HG03280 (cell line): Measurements from ENCODE around the gene CDHR2.
A peak's percentile ranks its signal among the peaks of the same experiment; 100 is the strongest.

Source experiments
- ATAC-seq: cut with Tn5 transposase; IDR thresholded peaks from one replicate; pipeline ENCODE4 v1.9.1; 2021; ENCODE audit warnings: mild to moderate bottlenecking, moderate library complexity; ENCODE audit not compliant: unreplicated experiment

CDHR2 gene

DNA sequence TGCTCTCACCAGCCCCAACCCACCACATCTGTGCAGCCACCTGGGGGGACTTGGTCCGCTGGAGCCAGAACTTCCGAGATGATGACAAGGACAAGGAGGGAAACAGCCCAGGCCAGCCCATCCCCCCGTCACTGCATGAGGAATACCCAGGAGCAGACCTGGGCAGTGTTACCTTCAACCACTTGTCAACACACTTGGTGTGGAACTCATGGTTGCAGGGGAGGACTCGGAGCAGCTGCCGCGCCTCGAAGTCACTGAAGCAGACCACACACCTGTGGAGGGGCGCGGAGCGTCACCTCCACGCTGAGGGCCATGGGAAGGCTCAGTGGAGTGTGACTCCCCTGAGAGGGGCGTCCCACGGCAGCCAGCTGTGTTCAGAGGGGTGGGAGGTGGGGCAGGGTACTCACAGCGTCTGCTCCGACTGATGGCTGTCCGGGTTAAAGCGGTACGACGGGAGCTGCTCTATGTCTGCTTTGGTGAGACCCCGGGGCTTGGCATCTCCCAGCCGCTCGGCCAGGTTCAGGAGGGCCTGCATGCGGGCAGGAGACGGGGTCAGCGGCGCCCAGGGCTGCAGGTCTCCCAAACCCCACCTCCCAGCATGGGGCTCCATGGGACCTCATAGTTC lies 19.9 kb upstream of the CDHR2 start:
- ATAC-seq, result no peak

DNA sequence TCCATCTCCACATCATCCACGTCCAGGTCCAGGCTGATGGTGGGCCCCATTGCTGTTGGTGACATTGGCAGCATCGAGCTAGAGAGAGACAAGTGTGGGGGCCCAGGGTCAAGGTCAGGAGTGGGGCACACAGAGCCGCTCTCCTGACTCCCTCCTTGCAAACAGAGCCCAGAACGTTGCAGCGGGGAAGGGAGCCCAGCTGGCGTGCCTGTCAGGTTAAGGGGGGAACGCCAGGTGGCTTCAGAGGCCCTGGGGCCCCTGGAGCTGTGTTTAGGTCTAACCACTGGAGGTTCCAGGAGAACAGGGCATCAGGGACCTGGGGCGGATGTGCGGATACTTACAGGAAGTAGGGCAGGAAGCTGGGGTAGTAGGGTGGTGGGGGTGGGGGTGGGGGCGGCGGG lies 19.4 kb upstream of the CDHR2 start:
- no peak for ATAC-seq

DNA sequence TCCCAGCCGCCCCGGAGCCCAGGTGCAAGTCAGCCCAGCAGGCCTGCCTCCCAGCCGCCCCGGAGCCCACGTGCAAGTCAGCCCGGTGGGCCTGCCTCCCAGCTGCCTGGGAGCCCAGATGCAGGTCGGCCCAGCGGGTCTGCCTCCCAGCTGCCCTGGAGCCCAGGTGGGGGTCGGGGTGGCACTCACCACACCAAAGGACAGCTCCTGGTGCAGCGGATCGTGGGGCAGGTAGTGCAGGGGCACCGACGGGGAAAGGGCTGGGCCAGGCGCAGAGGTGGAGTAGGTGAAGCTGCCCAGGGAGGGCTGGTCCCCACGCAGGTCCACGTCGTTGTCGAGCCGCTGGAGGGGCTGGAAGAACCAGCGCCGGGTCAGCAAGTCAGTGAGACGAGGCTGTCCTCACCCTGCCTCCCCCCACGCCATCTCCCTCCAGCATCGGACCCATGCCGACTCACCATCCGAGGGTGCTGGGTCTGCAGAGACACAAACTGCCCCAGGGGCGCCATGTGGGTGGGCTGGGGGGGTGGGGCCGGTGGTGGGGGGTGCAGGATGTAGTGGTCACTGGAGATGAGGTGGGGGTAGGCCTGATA lies 18.7 kb upstream of the CDHR2 start:
- ATAC-seq, result no peak

DNA sequence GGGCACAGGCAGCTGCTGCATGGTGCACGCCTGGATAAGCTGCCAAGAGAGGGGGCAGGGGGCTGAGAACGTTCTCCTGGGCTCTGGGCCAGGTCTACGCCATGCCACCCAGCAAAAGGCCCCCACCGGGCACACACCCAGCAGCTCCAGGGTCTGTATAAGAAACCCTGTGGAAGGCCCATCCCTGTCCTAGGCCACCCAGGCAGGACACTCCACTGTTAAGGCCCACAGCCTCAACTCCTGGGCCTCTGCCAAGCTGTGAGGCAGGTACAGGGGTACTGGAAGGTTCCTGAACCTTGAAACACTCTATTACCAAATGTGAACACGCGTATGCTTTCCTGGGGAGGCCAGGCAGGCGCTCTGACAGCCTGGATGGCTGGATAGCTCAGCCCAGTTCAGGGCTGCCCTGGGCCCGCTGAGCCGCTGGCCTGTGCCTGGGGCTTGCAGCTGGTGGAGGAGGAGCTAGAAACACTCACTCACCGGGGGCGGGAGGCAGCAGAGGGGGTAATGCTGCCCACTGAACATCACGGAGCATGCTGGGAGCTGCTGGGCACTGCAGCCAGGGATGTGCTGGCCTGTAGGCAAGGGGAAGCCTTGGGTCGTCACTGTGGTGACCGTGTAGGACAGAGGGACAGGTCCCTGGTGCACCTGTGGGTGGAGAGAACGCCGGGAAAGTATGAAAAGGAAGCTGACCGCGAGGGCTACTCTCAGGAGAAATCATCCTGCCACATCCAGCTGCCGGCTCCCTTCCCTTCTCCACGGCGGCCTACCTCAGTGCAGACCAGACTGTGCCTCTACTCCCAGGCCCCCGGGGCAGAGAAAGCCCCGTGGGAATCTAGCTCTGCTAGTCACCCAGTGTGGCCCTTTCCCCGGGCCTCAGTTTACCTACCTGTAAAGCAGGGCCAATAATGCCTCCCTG lies 17.9 kb upstream of the CDHR2 start:
- no peak for ATAC-seq

DNA sequence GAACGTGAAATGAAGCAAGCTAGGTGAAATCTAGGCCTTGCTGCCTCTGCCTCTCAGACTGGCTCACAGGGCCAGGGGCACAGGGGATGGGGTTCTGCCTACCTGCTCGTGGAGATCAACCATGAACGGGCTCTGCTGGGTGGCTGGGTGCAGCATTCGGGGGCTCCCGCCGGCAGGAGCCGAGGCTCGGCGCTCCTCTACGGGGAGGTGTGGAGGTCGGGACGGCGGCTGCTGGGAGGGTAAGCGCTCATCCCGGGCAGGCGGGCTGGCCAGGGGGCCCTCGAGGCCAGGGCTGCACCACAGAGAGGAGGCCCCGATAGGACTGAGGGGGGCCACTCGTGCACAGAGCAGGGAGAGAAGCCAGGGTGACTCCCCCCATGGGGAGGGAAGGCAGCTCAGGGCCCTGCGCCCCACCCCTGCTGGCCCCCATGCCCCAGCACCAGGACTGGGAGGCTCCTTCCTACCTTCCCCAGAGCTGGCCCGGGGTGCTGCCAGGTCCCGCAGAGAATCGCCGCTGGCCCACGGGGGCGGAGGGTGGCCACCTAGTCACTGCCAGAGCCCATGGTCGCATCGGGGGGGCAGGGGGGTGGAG lies 17.1 kb upstream of the CDHR2 start:
- ATAC-seq, result no peak

DNA sequence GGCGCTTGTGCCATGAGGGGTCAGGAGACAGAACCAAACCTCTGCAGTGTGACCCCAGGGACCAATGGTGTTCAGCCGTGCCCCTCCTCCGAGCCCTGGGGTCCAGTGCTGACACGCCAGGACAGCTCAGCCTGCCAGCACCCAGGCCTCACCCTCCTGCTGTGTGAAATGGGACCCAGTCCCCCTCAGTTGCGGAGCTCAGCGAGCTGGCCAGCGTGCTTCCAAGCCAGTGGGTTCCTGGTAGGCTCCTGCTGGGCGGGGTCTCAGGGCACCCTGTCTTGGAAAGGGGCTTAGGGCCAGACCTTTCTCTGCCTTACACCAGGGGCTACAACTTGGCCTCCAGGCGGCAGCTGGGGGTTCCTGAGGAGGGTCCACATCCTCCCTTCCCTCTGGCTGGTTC lies 16.3 kb upstream of the CDHR2 start:
- ATAC-seq, result no peak

DNA sequence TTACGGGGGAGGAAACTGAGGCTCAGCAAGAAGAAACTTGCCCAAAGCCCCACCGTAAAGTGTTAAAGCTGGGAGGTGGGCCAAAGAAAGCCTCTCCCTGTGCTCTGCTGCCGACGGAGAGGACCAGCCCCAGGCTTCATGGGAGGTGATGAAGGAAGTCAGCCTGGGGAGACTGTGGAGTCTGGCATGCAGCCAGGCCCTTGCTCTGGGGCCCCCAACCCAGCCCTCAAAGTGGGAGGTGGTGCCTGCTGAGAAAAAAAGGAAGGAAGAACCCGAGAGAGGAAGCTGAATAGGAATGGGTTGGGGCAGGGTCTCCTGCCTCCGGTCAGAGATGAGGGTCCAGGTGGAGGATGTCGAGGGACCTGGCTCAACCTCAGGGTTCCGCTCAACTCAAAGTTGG lies 15.8 kb upstream of the CDHR2 start:
- no peak for ATAC-seq

DNA sequence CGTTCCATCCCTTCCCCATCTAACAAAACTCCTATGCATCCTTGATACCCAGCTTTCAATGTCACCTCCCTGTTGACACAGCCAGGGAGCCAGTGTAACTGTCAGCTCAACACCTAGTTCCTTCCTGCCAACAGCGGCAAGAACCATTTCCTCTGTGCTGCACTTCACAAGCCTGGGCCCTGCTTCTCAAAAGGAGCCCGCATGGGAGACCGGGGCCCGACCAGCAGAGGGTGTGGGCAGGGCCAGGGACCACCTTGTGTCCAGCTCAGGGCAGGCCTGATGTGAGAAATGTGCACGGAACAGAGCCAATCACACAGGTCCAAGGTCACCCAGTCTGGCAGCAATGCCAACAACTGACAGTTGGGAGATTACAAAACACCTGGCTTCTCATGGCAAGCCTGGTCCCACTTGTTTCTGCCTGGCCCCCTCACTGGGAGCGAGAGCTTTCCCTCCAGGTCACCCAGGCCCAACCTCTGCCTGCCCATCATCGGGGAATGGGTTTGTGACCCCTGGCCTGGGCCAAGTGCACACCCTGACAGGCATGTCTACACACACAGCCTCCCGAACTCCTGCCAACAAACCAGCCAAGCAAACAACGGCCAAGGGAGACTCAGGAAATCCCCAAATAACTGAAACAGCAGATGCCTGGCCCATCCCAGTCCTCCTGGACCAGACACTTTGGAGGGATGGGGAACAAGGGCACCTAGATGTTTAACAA lies 15.1 kb upstream of the CDHR2 start:
- no peak for ATAC-seq

DNA sequence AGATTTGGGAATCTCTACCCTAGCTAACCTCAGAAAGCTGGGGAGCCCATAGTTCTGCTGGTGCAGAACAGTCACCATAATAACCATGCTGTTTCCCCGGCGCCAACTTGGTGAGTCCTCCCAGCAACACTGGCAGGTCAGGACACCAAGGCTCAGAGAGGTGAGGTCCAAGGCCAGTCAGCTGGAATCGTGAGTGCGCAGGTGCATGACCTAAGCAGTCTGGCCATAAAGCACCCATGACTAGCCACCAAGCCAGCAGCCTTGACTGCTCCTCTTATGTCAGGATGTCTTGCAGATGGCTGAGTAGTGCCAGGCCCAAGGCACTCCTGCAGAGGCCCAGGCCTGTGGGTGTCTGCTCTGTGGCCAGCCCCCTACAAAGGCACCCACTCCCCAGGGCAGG lies 14.5 kb upstream of the CDHR2 start:
- no peak for ATAC-seq

DNA sequence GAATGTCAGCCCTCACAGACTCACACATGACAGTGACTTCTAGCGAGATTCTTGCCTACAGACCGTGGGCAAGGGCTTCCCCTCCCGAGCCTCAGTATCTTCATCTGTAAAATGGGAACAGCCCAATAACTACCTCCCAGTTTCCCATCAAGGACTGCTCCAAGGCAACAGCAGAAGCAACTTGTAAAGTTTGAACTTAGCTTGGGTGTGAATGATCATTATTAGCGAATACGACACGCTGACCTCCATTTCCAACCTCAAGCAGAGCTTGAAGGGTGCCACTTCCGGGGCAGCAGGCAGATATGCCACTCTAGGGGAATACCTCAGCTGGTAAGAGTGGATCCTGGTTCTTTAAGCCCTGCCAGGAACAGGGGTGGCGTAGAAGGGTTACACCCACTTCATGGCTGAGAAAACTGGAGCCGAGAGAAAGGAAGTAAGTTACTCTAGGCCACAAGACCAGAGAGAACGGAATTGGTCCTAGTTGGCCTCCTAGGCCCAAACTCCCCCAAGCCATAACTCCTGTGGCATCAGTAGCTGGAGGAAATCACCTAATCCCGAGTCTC lies 14.0 kb upstream of the CDHR2 start:
- ATAC-seq, result no peak

DNA sequence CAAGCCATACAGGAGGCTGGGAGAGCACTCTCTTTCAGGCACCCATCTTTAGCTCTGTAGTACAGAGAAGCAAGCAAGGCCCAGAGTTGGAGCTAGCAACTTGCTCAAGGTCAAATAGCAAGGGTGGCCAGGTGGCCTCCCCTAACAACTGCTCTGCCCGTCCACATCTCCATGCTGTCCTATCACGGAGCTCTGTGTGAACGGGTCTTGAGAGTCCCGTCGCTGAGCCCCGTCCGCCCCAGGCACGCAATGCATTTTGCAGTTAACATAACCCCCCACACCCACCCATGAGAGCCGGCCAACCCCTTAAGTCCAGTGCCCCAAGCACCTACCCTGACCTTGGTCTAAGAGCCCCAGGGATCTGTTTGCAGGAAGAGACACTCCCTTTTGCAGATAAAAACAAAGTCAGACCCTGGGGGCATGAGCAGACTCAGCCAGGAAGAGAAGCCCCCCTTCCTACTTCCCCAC lies 13.4 kb upstream of the CDHR2 start:
- no peak for ATAC-seq

DNA sequence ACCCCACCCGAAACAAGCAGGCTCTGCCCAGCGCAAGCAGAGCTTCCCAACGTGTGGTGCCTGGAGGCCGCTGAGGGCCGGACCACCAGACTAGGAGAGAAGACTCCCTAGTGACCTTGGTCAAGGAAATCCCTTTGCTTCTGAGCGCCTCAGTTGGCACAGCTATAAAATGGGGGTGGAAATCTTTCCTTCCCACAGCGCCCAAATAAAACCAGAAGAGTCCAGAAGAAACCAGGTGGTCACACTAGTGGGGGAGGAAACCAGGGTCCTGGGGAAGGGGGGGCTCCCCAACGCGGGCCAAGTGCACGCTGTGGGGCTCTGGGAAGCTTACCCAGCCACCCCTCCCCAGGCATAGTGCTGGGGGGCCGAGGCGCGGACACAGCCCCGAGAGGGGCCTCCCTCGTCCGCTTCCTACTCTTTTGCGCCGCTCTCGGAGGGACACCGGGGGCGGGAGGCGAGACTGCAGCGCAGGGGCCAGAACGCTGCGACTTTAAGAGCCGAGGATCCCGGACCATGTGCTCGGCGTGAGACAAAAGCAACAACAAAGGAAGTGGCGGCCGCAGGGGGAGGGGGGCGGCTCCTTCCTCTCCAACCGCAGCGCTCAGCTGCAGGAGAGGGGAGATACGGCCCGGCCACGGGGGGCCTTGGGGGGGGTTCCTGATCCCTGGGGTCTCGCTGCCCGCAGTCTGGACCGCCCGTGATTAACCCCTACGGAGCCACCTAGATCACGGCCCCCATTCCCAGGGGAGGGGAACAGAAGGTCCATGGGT lies 12.8 kb upstream of the CDHR2 start:
- ATAC-seq, result peak; percentile 22

DNA sequence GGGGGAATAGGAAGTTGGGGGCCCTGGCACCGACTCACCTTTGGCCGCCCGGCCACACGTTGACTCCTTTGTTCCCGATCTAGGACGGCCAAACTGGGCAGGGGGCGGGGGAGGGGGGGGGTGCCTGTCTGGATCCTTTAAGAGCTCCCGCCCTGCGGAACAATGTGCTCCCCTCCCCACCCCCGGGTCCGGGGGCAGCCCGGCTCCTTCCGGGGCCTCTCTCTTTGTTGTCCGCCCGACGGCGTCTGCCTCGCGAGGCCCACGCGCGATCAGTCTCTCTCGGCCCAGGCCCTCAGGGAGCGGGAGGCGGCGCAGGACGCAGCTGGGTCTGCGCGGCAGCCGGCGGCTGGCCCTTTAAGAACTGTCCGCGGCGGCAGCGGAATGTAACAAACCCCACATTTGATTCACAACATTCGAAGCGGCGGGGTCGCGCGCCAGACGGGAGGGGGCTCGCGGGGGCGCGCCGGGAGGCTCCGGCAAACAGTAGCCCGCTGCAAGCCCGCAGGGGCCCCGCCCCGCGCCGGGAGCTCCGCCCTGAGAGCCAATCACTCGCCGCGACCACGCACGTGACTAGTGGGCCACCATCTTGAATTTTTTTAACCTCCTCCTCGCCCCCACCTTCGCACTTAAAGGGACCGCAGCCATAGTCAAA lies 12.1 kb upstream of the CDHR2 start, which contains the start of gene RNF44:
TSS of gene RNF44 (minus strand) at position 501 of the 652 bp plus-strand sequence. CDS start 4,930 bp downstream, outside the sequence.
- ATAC-seq, result peak; percentile 63

DNA sequence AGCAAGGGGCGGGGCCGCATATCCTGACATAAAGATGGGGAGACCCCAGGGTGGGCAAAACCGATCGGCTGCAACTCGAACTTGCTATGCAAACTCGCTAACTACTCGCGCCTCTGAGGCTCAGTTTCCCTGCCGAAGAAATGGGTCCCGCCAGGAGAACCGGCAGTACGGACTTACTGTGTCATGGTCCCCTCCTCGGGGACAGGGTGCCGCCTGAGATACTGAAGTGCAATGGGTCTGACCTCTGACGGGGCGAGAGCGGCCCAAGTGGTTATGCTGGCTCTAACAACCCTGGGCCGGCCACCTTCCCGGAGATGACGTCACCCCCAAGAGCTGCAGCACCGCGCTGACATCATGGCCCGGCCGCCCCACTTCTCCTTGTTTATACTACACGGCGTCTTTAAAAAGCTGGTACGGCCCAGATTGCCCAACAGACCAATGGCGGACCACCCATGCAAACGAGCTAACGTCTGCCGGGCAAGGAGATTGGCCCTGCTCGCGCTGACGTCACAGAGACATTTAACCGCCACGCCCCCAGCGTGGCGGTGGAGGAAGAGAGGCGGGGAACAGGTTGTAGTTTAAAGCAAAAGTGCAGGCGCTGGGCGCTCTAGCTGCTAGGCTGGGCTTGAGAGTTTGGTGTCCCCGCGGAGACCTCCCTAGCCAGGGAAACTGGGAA lies 11.4 kb upstream of the CDHR2 start:
- ATAC-seq, result peak; percentile 72

DNA sequence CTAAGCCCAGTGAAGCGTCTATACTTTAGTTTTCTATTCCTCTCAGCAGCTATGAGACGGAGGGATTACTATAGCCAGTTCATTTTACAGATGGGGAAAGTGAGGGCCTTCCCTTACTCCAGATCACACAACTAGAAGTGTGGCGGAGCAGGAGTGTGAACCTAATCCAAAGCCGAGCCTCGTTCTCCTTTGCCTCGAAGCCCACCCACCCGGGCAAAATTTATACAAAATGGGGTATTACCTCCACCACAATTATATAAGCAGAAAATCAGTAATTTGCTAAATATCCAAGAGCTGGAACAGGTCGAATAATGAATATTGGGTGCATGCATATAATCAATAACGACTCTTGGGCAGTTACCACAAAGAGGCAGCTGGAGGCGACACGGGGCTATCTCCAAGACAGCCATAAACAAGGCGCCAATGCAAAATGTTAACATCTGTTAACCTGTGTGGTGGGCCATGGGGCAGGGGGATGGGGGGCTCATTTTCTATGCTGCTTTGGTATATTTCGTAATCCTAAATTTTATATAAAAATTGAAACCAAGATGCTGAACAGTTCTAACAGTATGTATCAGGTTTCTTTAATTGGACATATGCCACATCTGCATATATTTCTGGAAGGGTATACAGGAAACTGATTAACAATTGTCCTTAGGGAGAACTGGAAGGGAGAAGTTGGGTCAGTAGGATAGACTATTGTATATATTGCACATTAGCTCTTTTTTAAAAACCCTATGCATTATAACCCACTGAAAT lies 10.7 kb upstream of the CDHR2 start:
- no peak for ATAC-seq

DNA sequence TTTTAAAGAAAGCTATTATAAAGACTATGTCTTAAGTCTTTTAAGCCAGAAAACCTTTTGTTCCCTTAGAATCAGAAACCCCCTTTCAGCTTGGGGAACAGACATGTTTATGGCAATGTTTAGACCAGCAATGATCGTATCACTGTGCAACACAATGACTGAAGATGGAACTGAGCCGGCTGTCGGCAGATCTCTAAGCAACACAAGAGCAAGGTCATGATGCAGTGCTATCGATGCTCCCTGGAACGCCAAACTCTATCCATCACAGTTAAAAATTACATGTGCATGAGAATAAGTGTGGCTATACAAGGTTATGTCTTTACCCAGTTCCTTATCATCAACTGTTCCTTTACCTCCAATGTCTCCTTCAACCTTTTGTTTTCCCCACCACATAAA lies 10.2 kb upstream of the CDHR2 start:
- ATAC-seq, result no peak

DNA sequence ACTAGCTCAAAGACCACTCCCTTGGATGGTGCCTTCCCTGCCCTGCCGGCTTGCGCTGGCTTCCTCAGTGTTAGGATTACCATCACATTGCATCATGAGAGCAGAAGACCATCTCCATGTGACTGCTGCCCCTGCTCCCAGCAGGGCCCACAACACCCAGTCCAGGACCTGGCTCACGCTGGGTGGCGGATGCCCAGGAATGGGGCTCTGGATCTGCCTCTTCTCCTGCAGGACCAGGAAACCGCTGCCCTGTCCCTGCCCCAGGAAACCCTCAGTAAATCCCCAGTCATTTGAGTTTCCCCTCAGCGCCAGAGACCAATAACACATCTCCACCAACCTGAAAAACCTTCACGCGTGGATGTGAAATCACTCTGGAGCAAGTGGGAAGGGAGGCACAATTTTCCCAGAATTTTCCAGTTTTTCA lies 8.7 kb upstream of the CDHR2 start:
- no peak for ATAC-seq

DNA sequence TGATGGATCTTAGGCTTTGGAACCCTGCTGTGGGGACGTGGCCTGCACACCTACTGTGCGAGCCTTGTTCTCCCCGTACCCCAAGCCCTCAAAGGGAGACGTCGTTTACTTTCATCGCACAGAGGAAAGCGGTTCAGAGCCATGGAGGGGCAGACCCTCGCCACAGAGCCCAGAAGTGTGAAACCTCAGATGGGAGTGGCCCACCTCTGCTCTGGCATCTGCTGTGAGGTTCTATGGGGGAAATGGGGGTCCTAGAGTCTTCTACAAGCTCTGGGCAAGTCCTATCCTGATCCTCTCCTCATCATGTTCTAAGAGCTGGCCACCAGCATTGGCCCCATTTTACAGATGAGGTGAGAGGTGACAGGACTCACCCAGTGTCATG lies 8.2 kb upstream of the CDHR2 start:
- ATAC-seq, result no peak
